Activated CD4-positive, alpha-beta T cell treated with anti-CD3 and anti-CD28 coated beads, Interleukin-2, amount 10 ng/mL, durations not matched to agents 7 days and 5 days (primary cell): ENCODE data around the gene PAF1. TPM values are rescaled to one million over a fixed set of nuclear protein-coding genes. Genes with fewer than 3 reads are reported as not detected.
"Not testable (repeated sequence)": the region's sequence is repeated elsewhere in the genome, so short reads cannot be mapped to it uniquely, and the experiment has no call there.

Source experiments
- CTCF ChIA-PET: fragments of 350-600 bp; sonication (Branson Sonifier 250); formaldehyde crosslinking; loops from one replicate; lab custom pipeline; 2021; ENCODE audit warnings: antibody characterized with exemption; lab: Charles Lee
- POLR2A ChIA-PET: fragments of 350-600 bp; sonication (Branson Sonifier 250); formaldehyde crosslinking; loops from one replicate; lab custom pipeline; 2021; ENCODE audit warnings: antibody characterized with exemption; lab: Charles Lee
- DNase-seq: peaks from one replicate; pipeline ENCODE4 v3.0.0-alpha.2; 2020
- H3K27ac Mint-ChIP-seq: one replicate; pipeline ENCODE4 v1.8.0; 2021; ENCODE audit warnings: mild to moderate bottlenecking, moderate library complexity, mixed read lengths
- H3K27me3 Mint-ChIP-seq: one replicate; pipeline ENCODE4 v1.8.0; 2021; ENCODE audit warnings: mixed read lengths
- H3K36me3 Mint-ChIP-seq: one replicate; pipeline ENCODE4 v1.8.0; 2021; ENCODE audit warnings: low read depth, mixed read lengths
- H3K4me1 Mint-ChIP-seq: one replicate; pipeline ENCODE4 v1.8.0; 2021; ENCODE audit warnings: mixed read lengths
- H3K4me3 Mint-ChIP-seq: one replicate; pipeline ENCODE4 v1.8.0; 2021; ENCODE audit warnings: mild to moderate bottlenecking, moderate library complexity, mixed read lengths
- H3K9me3 Mint-ChIP-seq: one replicate; pipeline ENCODE4 v1.8.0; 2021; ENCODE audit warnings: mixed read lengths
- total RNA-seq, 2 experiments: library from RNA; stranded (reverse); gene quantifications; one replicate each; pipeline ENCODE4 v1.2.3, GENCODE V29; 2021

The PAF1 gene
- total RNA-seq, 2 experiments from 2014 or later = 43.8 to 44.5 TPM

- Mint-ChIP-seq H3K27me3 (no peaks in the 10 kb centered on the region), H3K9me3 (no peaks in the 10 kb centered on the region), H3K4me3 (no peak overlapping the region), H3K36me3 (peaks cover 43% of the 10 kb centered on the region), H3K27ac (peak overlapping the region; percentile 54), H3K4me1 (peaks cover 26% of the 10 kb centered on the region)
- DNase-seq = no peak
- ChIA-PET POLR2A (no interaction called here), CTCF (no interaction called here)
These were observed 4.3 kb downstream of the PAF1 start for GRCh38 chr19:39386557-39386956.

- CTCF ChIA-PET = no interaction called here
- Mint-ChIP-seq H3K4me3 (no peak overlapping the region), H3K4me1 (peaks cover 23% of the 10 kb centered on the region), H3K27me3 (no peaks in the 10 kb centered on the region), H3K27ac (peak overlapping the region; percentile 52), H3K36me3 (peaks cover 48% of the 10 kb centered on the region), H3K9me3 (no peaks in the 10 kb centered on the region)
- POLR2A ChIA-PET = no interaction called here
- DNase-seq = no peak
These were observed 5.1 kb downstream of the PAF1 start for GRCh38 chr19:39385629-39386411.

DNA sequence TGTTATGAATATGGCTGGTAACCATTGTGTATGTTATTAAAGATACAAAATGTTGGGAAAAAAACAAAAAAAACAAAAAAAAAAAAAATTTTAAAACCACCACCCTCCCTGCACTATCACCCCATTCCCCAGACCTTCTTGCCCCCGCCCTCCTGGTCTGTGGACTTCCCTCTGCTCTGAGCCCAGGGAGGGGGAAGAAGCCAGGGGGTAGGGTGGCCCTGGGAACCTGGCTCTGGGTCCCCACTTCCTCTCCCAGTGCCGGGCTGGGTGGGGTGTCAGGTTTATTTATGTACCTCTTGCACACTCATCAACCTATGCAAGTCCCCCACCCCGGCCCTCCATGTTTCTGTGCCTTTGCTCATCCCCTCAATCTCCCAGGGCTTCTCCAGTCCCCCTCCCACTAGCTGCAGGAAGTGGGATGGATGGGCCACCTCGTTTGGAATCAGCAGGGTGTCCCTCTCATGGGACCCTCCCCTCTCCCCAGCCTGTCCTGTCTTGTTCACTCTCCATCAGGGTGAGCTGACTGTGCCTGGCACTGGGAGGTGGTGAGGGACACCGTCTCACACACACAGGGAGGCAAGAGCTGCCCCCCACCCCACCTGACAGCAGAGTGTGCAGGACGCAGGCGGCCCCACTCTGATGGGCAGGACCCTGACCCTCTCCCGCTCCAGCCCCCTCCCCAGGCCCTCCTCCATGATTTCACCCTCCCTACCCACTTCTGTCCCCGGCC lies 5.9 kb downstream of the PAF1 start:
- Mint-ChIP-seq H3K9me3 (no peaks in the 10 kb centered on the region), H3K27ac (no peak overlapping the region), H3K36me3 (peaks cover 49% of the 10 kb centered on the region), H3K27me3 (no peaks in the 10 kb centered on the region), H3K4me3 (no peak overlapping the region), H3K4me1 (peaks cover 18% of the 10 kb centered on the region)
- ChIA-PET POLR2A (no interaction called here), CTCF (no interaction called here)
- DNase-seq = no peak

- no peak for DNase-seq
- Mint-ChIP-seq H3K9me3 (no peaks in the 10 kb centered on the region), H3K4me3 (no peak overlapping the region), H3K4me1 (peaks cover 5% of the 10 kb centered on the region), H3K27me3 (no peaks in the 10 kb centered on the region), H3K27ac (peak overlapping the region; percentile 13), H3K36me3 (peaks cover 48% of the 10 kb centered on the region)
- ChIA-PET POLR2A (interaction anchor here (0.6 kb wide), 1 partner anchor 153 kb away, joined by 11 read pairs; no protein-coding TSS in a partner anchor), CTCF (interaction anchor here (0.7 to 1.7 kb wide), 5 partner anchors 13 to 29 kb away, joined by 3 to 4 read pairs (median 3); partner anchors contain the start of gene PLEKHG2)
These were observed 7.7 kb downstream of the PAF1 start for GRCh38 chr19:39382991-39383828.

DNA sequence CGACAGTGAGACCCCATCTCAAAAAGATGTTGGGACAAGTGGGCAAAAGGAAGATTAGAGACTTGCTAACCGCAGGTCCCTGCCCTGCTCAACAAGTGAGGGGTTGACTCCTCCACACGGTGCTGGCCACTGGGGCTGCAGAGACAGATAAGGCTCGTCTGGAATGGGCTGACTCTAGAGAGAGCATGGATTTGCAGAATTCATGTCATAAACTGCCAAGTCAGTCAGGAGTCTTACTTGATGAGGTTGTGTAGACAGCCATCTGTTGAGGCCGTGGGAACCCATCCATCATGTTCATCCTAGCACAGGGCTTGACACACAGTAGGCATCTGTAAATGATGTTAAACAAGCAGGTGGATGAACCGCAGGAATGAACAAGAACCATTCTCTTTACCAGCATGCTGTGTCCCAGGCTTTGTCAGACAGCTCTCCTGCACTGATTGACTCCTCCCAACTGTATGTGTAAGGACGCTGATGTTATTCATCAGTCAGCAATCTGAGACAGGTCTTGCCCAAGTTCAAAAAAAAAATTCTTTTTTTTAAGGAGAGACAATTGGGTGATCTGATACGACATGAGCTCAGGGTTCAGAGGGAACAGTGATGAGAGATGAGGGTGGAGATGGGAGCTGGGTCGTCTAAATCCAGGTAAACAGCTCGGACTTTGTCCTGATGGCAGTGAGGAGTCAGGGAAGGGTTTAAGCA lies 8.8 kb downstream of the PAF1 start:
- ChIA-PET CTCF (interaction anchor here (1.0 to 1.7 kb wide), 3 partner anchors 12 to 30 kb away, joined by 3 to 4 read pairs (median 3); partner anchors contain the start of gene PLEKHG2), POLR2A (no interaction called here)
- no peaks in the 10 kb centered on the region for H3K27me3 Mint-ChIP-seq
- no peak for DNase-seq
- H3K4me3 Mint-ChIP-seq = no peak overlapping the region
- H3K9me3 Mint-ChIP-seq = no peaks in the 10 kb centered on the region
- H3K4me1 Mint-ChIP-seq = peaks cover 5% of the 10 kb centered on the region
- H3K36me3 Mint-ChIP-seq = peaks cover 53% of the 10 kb centered on the region
- H3K27ac Mint-ChIP-seq = no peak overlapping the region

DNA sequence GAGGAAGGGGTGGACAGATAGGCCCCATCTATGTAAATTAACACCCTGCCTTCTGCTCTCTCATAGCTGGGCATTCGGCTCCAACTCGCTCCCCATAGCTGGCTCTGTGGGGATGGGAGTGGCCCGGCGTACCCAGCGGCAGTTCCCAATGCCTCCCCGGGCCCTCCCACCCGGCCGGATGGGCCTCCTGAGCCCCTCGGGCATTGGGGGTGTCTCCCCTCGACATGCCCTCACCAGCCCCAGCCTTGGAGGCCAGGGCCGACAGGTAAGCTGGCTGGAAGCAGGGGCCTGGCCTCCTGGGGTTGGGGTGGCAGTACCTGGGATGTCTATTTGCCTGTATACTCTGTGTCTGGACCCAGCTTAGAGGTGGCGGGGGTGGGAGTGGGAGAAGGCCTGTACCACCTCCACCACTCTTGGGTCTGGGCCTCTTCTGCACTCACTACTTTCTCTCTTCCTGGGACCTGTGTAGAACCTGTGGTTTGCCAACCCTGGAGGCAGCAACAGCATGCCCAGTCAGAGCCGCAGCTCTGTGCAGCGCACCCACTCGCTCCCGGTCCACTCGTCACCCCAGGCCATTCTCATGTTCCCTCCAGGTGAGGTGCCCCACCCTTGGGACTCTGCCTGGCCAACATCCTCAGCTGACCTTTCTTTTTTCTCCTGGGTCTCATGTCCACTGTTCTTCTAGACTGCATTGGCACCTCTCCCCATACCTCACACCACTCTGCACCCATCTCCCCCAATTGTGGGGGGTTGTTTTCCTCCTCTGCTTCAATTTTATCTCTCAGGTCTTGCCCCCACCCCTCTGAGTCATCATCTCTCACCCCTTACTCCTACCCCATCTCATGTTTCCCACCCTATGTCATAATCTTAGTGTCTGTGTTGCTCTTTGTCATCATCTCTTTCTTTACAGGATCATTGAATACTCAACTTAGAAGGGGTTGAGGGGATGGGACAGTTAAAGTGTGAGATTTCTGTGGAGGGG lies 10.1 kb downstream of the PAF1 start:
- Mint-ChIP-seq H3K27ac (peak overlapping the region; percentile 60), H3K36me3 (peaks cover 46% of the 10 kb centered on the region), H3K27me3 (no peaks in the 10 kb centered on the region), H3K4me3 (no peak overlapping the region), H3K9me3 (no peaks in the 10 kb centered on the region), H3K4me1 (peaks cover 2% of the 10 kb centered on the region)
- DNase-seq = no peak
- ChIA-PET POLR2A (no interaction called here), CTCF (interaction anchor here (1.2 kb wide), 1 partner anchor 10 kb away, joined by 3 read pairs; the partner anchor contains the start of genes MED29 and PAF1)

DNA sequence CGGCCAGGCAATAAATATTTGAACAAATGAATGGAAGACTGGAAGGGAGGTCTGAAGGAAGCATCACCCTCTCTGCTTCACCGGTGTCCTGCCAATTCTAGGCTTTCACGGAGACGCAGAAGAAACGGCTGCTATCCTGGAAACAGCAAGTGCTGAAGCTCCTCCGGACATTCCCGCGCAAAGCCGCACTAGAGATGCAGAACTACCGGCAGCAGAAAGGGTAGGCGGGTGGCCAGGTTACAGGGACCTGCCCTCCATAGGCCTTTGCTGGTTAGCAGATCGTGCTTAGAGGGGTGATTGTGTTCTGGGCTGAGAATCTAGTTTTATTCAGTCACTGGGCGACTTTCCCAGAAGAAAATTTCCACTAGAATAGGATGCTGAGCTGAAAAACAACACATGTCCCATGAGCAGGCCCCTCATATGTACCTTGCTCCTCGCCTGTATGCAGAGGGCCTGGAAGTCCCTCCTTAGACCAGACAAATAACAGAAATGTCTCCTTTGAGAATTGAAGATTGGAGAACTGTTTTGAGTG lies 11.0 kb downstream of the PAF1 start:
- Mint-ChIP-seq H3K27ac (no peak overlapping the region), H3K4me3 (no peak overlapping the region), H3K36me3 (peaks cover 45% of the 10 kb centered on the region), H3K27me3 (no peaks in the 10 kb centered on the region), H3K9me3 (no peaks in the 10 kb centered on the region), H3K4me1 (no peaks in the 10 kb centered on the region)
- ChIA-PET POLR2A (no interaction called here), CTCF (interaction anchor here (1.2 kb wide), 1 partner anchor 11 kb away, joined by 3 read pairs; the partner anchor contains the start of genes MED29 and PAF1)
- no peak for DNase-seq

DNA sequence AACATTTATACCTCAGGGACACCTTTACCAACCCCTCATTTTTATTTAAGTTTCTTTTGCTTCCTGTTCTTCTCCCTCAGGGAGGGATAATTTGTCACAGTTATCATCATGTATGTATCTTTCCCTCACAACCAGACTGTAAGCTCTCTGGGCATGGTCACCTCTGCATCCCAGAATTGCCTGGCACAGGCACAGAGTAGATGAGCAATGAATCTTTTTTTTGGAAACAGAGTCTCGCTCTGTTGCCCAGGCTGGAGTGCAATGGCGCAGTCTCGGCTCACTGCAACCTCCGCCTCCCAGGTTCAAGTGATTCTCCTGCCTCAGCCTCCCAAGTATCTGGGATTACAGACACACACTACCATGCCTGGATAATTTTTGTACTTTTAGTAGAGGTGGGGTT lies 11.5 kb downstream of the PAF1 start:
- POLR2A ChIA-PET, H3K27me3 Mint-ChIP-seq, CTCF ChIA-PET, H3K9me3 Mint-ChIP-seq, DNase-seq, H3K4me1 Mint-ChIP-seq, H3K4me3 Mint-ChIP-seq: not testable (repeated sequence)
- Mint-ChIP-seq H3K36me3 (peaks cover 45% of the 10 kb centered on the region), H3K27ac (peak overlapping the region; percentile 67)

- Mint-ChIP-seq H3K36me3 (peaks cover 45% of the 10 kb centered on the region), H3K27ac (no peak overlapping the region), H3K9me3 (no peaks in the 10 kb centered on the region), H3K4me3 (no peak overlapping the region), H3K4me1 (no peaks in the 10 kb centered on the region), H3K27me3 (no peaks in the 10 kb centered on the region)
- no peak for DNase-seq
- POLR2A ChIA-PET = interaction anchor here (0.6 kb wide), 1 partner anchor 41 kb away, joined by 16 read pairs; no protein-coding TSS in a partner anchor
- CTCF ChIA-PET = interaction anchor here (0.9 to 1.0 kb wide), 2 partner anchors 34 to 36 kb away, joined by 3 to 4 read pairs; partner anchors contain the start of gene SAMD4B
These were observed 13.2 kb downstream of the PAF1 start for GRCh38 chr19:39377373-39378362.

- CTCF ChIA-PET = interaction anchor here (0.5 to 0.6 kb wide), 2 partner anchors 40 to 125 kb away, joined by 3 read pairs; no protein-coding TSS in a partner anchor
- H3K36me3 Mint-ChIP-seq = peaks cover 40% of the 10 kb centered on the region
- H3K27ac Mint-ChIP-seq = peak overlapping the region; percentile 20
- no peaks in the 10 kb centered on the region for H3K4me1 Mint-ChIP-seq
- no peaks in the 10 kb centered on the region for H3K27me3 Mint-ChIP-seq
- H3K9me3 Mint-ChIP-seq = no peaks in the 10 kb centered on the region
- H3K4me3 Mint-ChIP-seq = no peak overlapping the region
- POLR2A ChIA-PET = interaction anchor here (0.7 kb wide), 1 partner anchor 9 kb away, joined by 3 read pairs; no protein-coding TSS in a partner anchor
- no peak for DNase-seq
These were observed 15.0 kb downstream of the PAF1 start for GRCh38 chr19:39375929-39376328.
